H1 (cell line): Measurements from ENCODE around the gene AKR1C3. TPM values are rescaled to one million over a fixed set of nuclear protein-coding genes. Genes with fewer than 3 reads are reported as not detected.

Source experiments
- RAD21 ChIP-seq, 2 experiments: IDR thresholded peaks in 1 of 2; conservative IDR thresholded peaks in 1 of 2; 2 replicates each; pipeline ENCODE4 v1.6.1; 2011; ENCODE audit warnings: low read depth in 2 of 2, low read length in 2 of 2, improper control_type of control experiment in 1 of 2, inconsistent platforms in 1 of 2, mild to moderate bottlenecking in 1 of 2, moderate library complexity in 1 of 2
- SIRT6 ChIP-seq: IDR thresholded peaks from one replicate; pipeline ENCODE4 v1.7.1; 2012; ENCODE audit warnings: low read length, inconsistent platforms
- polyA plus RNA-seq, 7 experiments: library from polyadenylated mRNA; depleted of rRNA in 3 of 7; stranded (reverse) in 5 of 7; unstranded in 2 of 7; fragments of >200 nt in 5 of 7; fragments of 200-250 nt in 2 of 7; gene quantifications; 1 replicate in 5 of 7; 2 replicates in 1 of 7; 4 replicates in 1 of 7; pipeline versions ENCODE4 v1.2.1 to v1.2.3, GENCODE V29; 2011 to 2013; ENCODE audit warnings: missing spikeins in 2 of 7, mixed read lengths in 2 of 7
- total RNA-seq: library from RNA; stranded (reverse); fragmentation: NEBNext Ultra II Directional; extraction: Animal tissue kit (Norgen Biotek cat#: 25700); gene quantifications from 2 replicates; pipeline ENCODE4 v1.2.1, GENCODE V29; 2021
- TF ChIP-seq, protein P1 (sequence below), 3 experiments: IDR thresholded peaks; 1 replicate in 2 of 3; 2 replicates in 1 of 3; pipeline versions ENCODE4 v1.5.1 to v1.6.1; 2011; ENCODE audit warnings: low read length in 3 of 3, mild to moderate bottlenecking in 3 of 3, inconsistent platforms in 2 of 3, low read depth in 1 of 3, moderate library complexity in 1 of 3; ENCODE audit not compliant: insufficient read depth in 1 of 3; ENCODE audit errors: control extremely low read depth in 1 of 3

AKR1C3 gene
- total and polyA plus RNA-seq, 2 of the 8 experiments (the other 6 are each of a cell fraction or from before 2014, with no cell fraction given) = 4.6 to 6.9 TPM

DNA sequence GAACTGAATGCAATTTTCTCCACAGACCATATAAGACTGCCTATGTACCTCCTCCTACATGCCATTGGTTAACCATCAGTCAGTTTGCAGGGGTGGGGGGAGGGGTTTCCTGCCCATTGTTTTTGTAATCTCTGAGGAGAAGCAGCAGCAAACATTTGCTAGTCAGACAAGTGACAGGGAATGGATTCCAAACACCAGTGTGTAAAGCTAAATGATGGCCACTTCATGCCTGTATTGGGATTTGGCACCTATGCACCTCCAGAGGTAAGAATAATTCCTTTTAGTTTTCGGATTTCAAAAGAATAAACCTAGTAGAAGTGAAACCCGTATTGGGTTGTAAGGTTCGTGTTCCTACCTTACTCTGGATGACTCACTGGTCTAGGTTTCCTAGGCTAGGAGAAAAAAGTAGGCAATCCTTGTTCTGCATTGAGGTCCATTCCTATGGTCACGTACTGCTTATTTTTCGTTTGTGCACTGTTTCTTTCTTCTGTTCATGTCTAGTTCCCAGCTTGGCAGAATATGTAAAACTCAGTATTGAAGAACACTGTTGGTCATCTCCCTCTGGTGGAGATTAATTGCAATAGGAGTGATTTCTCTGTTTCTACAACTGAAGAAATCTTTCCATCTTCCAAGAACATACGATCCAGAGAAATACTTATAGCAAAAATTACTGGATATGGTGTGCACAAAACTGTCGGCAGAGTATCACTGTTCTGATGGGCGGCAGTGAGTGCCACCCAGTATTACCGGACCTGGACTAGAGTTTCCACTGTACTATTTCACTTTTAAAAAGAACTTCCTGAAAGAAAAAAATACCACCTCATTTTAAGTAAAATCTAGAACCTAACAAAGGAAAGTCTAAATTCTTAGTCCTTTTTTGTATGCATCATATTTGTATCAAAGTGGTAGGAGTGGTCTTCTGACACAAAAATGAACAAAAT is at the start of gene AKR1C3 (continued):
- TF ChIP-seq, protein P1, sequence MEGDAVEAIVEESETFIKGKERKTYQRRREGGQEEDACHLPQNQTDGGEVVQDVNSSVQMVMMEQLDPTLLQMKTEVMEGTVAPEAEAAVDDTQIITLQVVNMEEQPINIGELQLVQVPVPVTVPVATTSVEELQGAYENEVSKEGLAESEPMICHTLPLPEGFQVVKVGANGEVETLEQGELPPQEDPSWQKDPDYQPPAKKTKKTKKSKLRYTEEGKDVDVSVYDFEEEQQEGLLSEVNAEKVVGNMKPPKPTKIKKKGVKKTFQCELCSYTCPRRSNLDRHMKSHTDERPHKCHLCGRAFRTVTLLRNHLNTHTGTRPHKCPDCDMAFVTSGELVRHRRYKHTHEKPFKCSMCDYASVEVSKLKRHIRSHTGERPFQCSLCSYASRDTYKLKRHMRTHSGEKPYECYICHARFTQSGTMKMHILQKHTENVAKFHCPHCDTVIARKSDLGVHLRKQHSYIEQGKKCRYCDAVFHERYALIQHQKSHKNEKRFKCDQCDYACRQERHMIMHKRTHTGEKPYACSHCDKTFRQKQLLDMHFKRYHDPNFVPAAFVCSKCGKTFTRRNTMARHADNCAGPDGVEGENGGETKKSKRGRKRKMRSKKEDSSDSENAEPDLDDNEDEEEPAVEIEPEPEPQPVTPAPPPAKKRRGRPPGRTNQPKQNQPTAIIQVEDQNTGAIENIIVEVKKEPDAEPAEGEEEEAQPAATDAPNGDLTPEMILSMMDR (IDR thresholded peaks at IDR 0.05; ENCODE audit: control extremely low read depth in 1 of 3, insufficient read depth in 1 of 3, low read depth in 1 of 3, low read length in 3 of 3) = peak in 2 of 3 experiments; percentile 37 to 56; a peak in 2 of 4 replicates
- TF ChIP-seq SIRT6 (no peak), RAD21 (IDR thresholded peaks at IDR 0.05 in 1 of 2, conservative IDR thresholded peaks at IDR 0.05 in 1 of 2; ENCODE audit: low read depth in 2 of 2, low read length in 2 of 2) (peak; percentile 38 to 54; a peak in 3 of 4 replicates)
